ENCODE data around the gene SLC2A6. TPM values are rescaled to one million over a fixed set of nuclear protein-coding genes. Genes with fewer than 3 reads are reported as not detected.
A peak's percentile ranks its signal among the peaks of the same experiment; 100 is the strongest.

Gene SLC2A6
- total RNA-seq, 1 donor from 2014 or later, result 10.5 TPM

- DNase-seq, result no peak
- Histone ChIP-seq H3K27me3 (ENCODE audit: low read depth) (no peaks in the 10 kb centered on the region), H3K4me3 (no peak overlapping the region), H3K4me1 (peaks cover 16% of the 10 kb centered on the region), H3K36me3 (peaks cover 48% of the 10 kb centered on the region), H3K9me3 (no peaks in the 10 kb centered on the region), H3K27ac (no peak overlapping the region)
- TF ChIP-seq CTCF (IDR thresholded peaks at IDR 0.05), result no peak
- intact Hi-C loops (cut with DNase I), result no loop called here
- ATAC-seq, result no peak
These were observed 6.6 kb downstream of the SLC2A6 start for GRCh38 chr9:133472277-133472645.

GRCh38 chr9:133471551-133472276, 7.2 kb downstream of the SLC2A6 start:
- no peak for ATAC-seq
- no peak overlapping the region for H3K27ac ChIP-seq
- TF ChIP-seq CTCF (IDR thresholded peaks at IDR 0.05), result no peak
- H3K9me3 ChIP-seq, result no peaks in the 10 kb centered on the region
- DNase-seq, result no peak
- peaks cover 53% of the 10 kb centered on the region for H3K36me3 ChIP-seq
- no peak overlapping the region for H3K4me3 ChIP-seq
- no peaks in the 10 kb centered on the region for H3K27me3 ChIP-seq (ENCODE audit: low read depth)
- intact Hi-C loops (cut with DNase I), result no loop called here
- peaks cover 10% of the 10 kb centered on the region for H3K4me1 ChIP-seq

GRCh38 chr9:133470988-133471387, 7.9 kb downstream of the SLC2A6 start:
- H3K4me1 ChIP-seq, result peaks cover 3% of the 10 kb centered on the region
- no peak overlapping the region for H3K27ac ChIP-seq
- no peak overlapping the region for H3K4me3 ChIP-seq
- no peak for DNase-seq
- H3K27me3 ChIP-seq (ENCODE audit: low read depth), result no peaks in the 10 kb centered on the region
- peak in 1 of 2 donors; percentile 2 for ATAC-seq
- peaks cover 53% of the 10 kb centered on the region for H3K36me3 ChIP-seq
- H3K9me3 ChIP-seq, result no peaks in the 10 kb centered on the region
- no peak for TF ChIP-seq CTCF (IDR thresholded peaks at IDR 0.05)
- intact Hi-C loops (cut with DNase I), result no loop called here

GRCh38 chr9:133470427-133470924, 8.4 kb downstream of the SLC2A6 start:
- Histone ChIP-seq H3K27ac (no peak overlapping the region), H3K27me3 (ENCODE audit: low read depth) (no peaks in the 10 kb centered on the region), H3K4me1 (no peaks in the 10 kb centered on the region), H3K36me3 (peaks cover 57% of the 10 kb centered on the region), H3K4me3 (no peak overlapping the region), H3K9me3 (no peaks in the 10 kb centered on the region)
- no peak for TF ChIP-seq CTCF (IDR thresholded peaks at IDR 0.05)
- DNase-seq, result peak; percentile 72
- intact Hi-C loops (cut with DNase I), result no loop called here
- peak; percentile 37 to 46 for ATAC-seq

- H3K9me3 ChIP-seq, result no peaks in the 10 kb centered on the region
- intact Hi-C loops (cut with DNase I), result no loop called here
- no peak overlapping the region for H3K27ac ChIP-seq
- no peak for TF ChIP-seq CTCF (IDR thresholded peaks at IDR 0.05)
- H3K4me3 ChIP-seq, result no peak overlapping the region
- ATAC-seq (no peak), DNase-seq (no peak)
- H3K36me3 ChIP-seq, result peaks cover 55% of the 10 kb centered on the region
- H3K27me3 ChIP-seq (ENCODE audit: low read depth), result no peaks in the 10 kb centered on the region
- peaks cover 10% of the 10 kb centered on the region for H3K4me1 ChIP-seq
These were observed 10.0 kb downstream of the SLC2A6 start for GRCh38 chr9:133468777-133469421.
